ENCODE measurements around the gene MARCHF10. TPM values are rescaled to one million over a fixed set of nuclear protein-coding genes. Genes with fewer than 3 reads are reported as not detected.

MARCHF10 gene
- total RNA-seq, 1 donor from 2014 or later, result not detected

GRCh38 chr17:62675701-62676100 lies 132.4 kb downstream of the MARCHF10 start:
- H3K27ac ChIP-seq, result no peak overlapping the region
- intact Hi-C loops (cut with DNase I), result no loop called here
- H3K9me3 ChIP-seq, result no peaks in the 10 kb centered on the region
- no peak overlapping the region for H3K4me3 ChIP-seq
- TF ChIP-seq CTCF (IDR thresholded peaks at IDR 0.05), result no peak
- H3K4me1 ChIP-seq, result peaks cover 4% of the 10 kb centered on the region
- H3K36me3 ChIP-seq, result peaks cover 39% of the 10 kb centered on the region
- ATAC-seq, result no peak
- H3K27me3 ChIP-seq, result no peaks in the 10 kb centered on the region
- no peak for DNase-seq

- Histone ChIP-seq H3K27ac (no peak overlapping the region), H3K36me3 (peaks cover 34% of the 10 kb centered on the region), H3K4me1 (peaks cover 4% of the 10 kb centered on the region), H3K4me3 (no peak overlapping the region), H3K27me3 (no peaks in the 10 kb centered on the region), H3K9me3 (no peaks in the 10 kb centered on the region)
- ATAC-seq (peak; percentile 2), DNase-seq (no peak)
- TF ChIP-seq CTCF (IDR thresholded peaks at IDR 0.05), result no peak
- intact Hi-C loops (cut with DNase I), result no loop called here
Measured at GRCh38 chr17:62675260-62675659, 132.9 kb downstream of the MARCHF10 start.

GRCh38 chr17:62674841-62675240 lies 133.3 kb downstream of the MARCHF10 start:
- ATAC-seq (no peak), DNase-seq (no peak)
- peaks cover 30% of the 10 kb centered on the region for H3K36me3 ChIP-seq
- peaks cover 4% of the 10 kb centered on the region for H3K4me1 ChIP-seq
- TF ChIP-seq CTCF (IDR thresholded peaks at IDR 0.05), result no peak
- intact Hi-C loops (cut with DNase I), result no loop called here
- no peak overlapping the region for H3K4me3 ChIP-seq
- H3K27ac ChIP-seq, result no peak overlapping the region
- H3K9me3 ChIP-seq, result no peaks in the 10 kb centered on the region
- no peaks in the 10 kb centered on the region for H3K27me3 ChIP-seq

GRCh38 chr17:62674363-62674739 lies 133.8 kb downstream of the MARCHF10 start:
- intact Hi-C loops (cut with DNase I), result no loop called here
- Histone ChIP-seq H3K4me1 (peaks cover 4% of the 10 kb centered on the region), H3K27ac (no peak overlapping the region), H3K9me3 (no peaks in the 10 kb centered on the region), H3K4me3 (no peak overlapping the region), H3K27me3 (no peaks in the 10 kb centered on the region), H3K36me3 (peaks cover 30% of the 10 kb centered on the region)
- no peak for DNase-seq
- TF ChIP-seq CTCF (IDR thresholded peaks at IDR 0.05), result no peak
- ATAC-seq, result no peak

- ATAC-seq, result no peak
- Histone ChIP-seq H3K4me3 (no peak overlapping the region), H3K36me3 (peaks cover 30% of the 10 kb centered on the region), H3K27me3 (no peaks in the 10 kb centered on the region), H3K27ac (no peak overlapping the region), H3K4me1 (peaks cover 4% of the 10 kb centered on the region), H3K9me3 (no peaks in the 10 kb centered on the region)
- intact Hi-C loops (cut with DNase I), result no loop called here
- DNase-seq, result no peak
- no peak for TF ChIP-seq CTCF (IDR thresholded peaks at IDR 0.05)
Measured at GRCh38 chr17:62673614-62674362, 134.3 kb downstream of the MARCHF10 start.
